SH-SY5Y (cell line): Measurements from ENCODE around the gene PCNA.

Experiments
- GATA2 ChIP-seq: IDR thresholded peaks from 2 replicates; pipeline ENCODE4 v1.6.1; 2011; ENCODE audit warnings: mild to moderate bottlenecking, low read depth, low read length
- GATA3 ChIP-seq: IDR thresholded peaks from 2 replicates; pipeline ENCODE4 v1.6.1; 2011; ENCODE audit warnings: low read depth, mild to moderate bottlenecking, low read length, moderate library complexity

DNA sequence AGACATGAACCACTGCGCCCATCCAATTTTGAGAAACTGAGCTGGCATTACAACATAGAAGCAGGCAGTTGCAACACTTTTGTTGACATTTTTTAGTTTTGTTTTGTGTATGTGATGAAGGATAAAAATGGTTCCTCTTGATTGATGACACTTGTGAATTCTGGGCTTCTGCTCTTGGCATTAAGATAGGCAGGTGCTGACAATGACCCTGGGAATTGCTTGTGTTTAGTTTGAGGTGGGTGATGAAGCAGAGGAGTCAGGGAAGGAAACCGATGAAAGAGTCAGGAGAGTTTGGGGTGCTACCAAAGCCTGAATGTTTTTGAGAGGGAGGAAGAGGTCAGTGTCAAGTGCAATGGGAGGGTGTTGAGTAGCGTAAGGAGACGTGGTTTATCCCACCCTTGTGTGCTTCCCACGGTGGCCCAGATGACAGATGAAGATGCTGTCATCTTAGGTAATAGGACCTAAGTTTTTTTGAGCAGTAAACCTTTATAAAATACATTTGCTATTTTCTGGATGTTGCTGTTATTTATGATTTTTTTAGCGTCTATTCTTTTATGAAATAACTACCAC, 26.4 kb upstream of the PCNA start:
- TF ChIP-seq GATA3 (no peak), GATA2 (no peak)
